ENCODE measurements around the gene CPA1. TPM values are rescaled to one million over a fixed set of nuclear protein-coding genes. Genes with fewer than 3 reads are reported as not detected.

CPA1 gene
- total and polyA plus RNA-seq, 4 donors, result 0.31 to 12.5 (median 0.73) TPM

GRCh38 chr7:130349911-130350782 lies 30.1 kb upstream of the CPA1 start:
- ATAC-seq (ENCODE audit: insufficient read depth, low FRiP score) (no peak), DNase-seq (peak; percentile 39 to 73 (median 72))
- 58 to 70% methylated on average over 16 of the region's 16 CpGs for whole genome bisulfite sequencing, 2 donors
- Histone ChIP-seq H3K4me3 (no peak overlapping the region), H3K27me3 (ENCODE audit: control insufficient read depth in 3 of 3, insufficient read depth in 3 of 3, low read length in 2 of 3) (no peaks in the 10 kb centered on the region), H3K9ac (ENCODE audit: insufficient read depth in 1 of 2, low read length in 2 of 2) (peak overlapping the region in 1 of 2 donors; percentile 63), H3K9me3 (ENCODE audit: control insufficient read depth in 4 of 4, insufficient read depth in 3 of 4, low read length in 3 of 4) (no peaks in the 10 kb centered on the region), H3K4me1 (ENCODE audit: control insufficient read depth in 5 of 5, insufficient read depth in 5 of 5, low read length in 5 of 5) (peaks cover 0 to 45% (median 16%) of the 10 kb centered on the region in 5 donors), H3K36me3 (ENCODE audit: control insufficient read depth in 4 of 4, insufficient read depth in 4 of 4, low read length in 4 of 4) (no peaks in the 10 kb centered on the region), H3K27ac (ENCODE audit: low read depth in 1 of 2, low read length in 1 of 2) (peak overlapping the region in 1 of 2 donors; percentile 46)
- TF ChIP-seq, protein P1, sequence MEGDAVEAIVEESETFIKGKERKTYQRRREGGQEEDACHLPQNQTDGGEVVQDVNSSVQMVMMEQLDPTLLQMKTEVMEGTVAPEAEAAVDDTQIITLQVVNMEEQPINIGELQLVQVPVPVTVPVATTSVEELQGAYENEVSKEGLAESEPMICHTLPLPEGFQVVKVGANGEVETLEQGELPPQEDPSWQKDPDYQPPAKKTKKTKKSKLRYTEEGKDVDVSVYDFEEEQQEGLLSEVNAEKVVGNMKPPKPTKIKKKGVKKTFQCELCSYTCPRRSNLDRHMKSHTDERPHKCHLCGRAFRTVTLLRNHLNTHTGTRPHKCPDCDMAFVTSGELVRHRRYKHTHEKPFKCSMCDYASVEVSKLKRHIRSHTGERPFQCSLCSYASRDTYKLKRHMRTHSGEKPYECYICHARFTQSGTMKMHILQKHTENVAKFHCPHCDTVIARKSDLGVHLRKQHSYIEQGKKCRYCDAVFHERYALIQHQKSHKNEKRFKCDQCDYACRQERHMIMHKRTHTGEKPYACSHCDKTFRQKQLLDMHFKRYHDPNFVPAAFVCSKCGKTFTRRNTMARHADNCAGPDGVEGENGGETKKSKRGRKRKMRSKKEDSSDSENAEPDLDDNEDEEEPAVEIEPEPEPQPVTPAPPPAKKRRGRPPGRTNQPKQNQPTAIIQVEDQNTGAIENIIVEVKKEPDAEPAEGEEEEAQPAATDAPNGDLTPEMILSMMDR (IDR thresholded peaks at IDR 0.05; ENCODE audit: control extremely low read depth, extremely low read depth), result no peak

GRCh38 chr7:130350945-130351790 lies 29.1 kb upstream of the CPA1 start:
- no peak overlapping the region for H3K4me3 ChIP-seq

DNA sequence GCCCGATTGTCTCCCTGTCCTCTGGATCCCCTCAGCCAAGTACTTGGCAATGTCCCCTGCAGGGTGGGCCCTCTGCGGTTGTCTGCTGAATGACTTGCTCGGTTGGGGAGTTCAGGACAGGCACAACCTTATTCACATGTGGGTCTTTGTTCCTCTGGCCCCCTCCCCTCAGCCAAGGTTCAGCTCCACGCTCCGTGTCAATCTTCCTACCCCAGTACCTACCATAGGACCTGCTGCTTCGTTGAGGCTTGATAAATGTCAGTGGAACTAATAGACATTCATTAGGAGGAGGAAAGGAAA lies 28.6 kb upstream of the CPA1 start:
- ATAC-seq (ENCODE audit: insufficient read depth, low FRiP score), result no peak
- Histone ChIP-seq H3K27me3 (ENCODE audit: control insufficient read depth in 3 of 3, insufficient read depth in 3 of 3, low read length in 2 of 3) (no peaks in the 10 kb centered on the region), H3K27ac (ENCODE audit: low read depth in 1 of 2, low read length in 1 of 2) (peak overlapping the region in 1 of 2 donors; percentile 44), H3K4me3 (no peak overlapping the region), H3K9ac (ENCODE audit: insufficient read depth in 1 of 2, low read length in 2 of 2) (peak overlapping the region in 1 of 2 donors; percentile 66), H3K4me1 (ENCODE audit: control insufficient read depth in 5 of 5, insufficient read depth in 5 of 5, low read length in 5 of 5) (peaks cover 0 to 56% (median 21%) of the 10 kb centered on the region in 5 donors), H3K9me3 (ENCODE audit: control insufficient read depth in 4 of 4, insufficient read depth in 3 of 4, low read length in 3 of 4) (no peaks in the 10 kb centered on the region), H3K36me3 (ENCODE audit: control insufficient read depth in 4 of 4, insufficient read depth in 4 of 4, low read length in 4 of 4) (no peaks in the 10 kb centered on the region)
- DNase-seq, result no peak
- TF ChIP-seq, protein P1 (IDR thresholded peaks at IDR 0.05; ENCODE audit: control extremely low read depth, extremely low read depth), result no peak
- WGBS, 2 donors, result 69 to 83% methylated on average over 6 of the region's 6 CpGs

More at GRCh38 chr7:130350945-130351790, 29.1 kb upstream of the CPA1 start:
- Histone ChIP-seq H3K4me1 (ENCODE audit: control insufficient read depth in 5 of 5, insufficient read depth in 5 of 5, low read length in 5 of 5) (peaks cover 0 to 50% (median 16%) of the 10 kb centered on the region in 5 donors), H3K9me3 (ENCODE audit: control insufficient read depth in 4 of 4, insufficient read depth in 3 of 4, low read length in 3 of 4) (no peaks in the 10 kb centered on the region), H3K36me3 (ENCODE audit: control insufficient read depth in 4 of 4, insufficient read depth in 4 of 4, low read length in 4 of 4) (no peaks in the 10 kb centered on the region), H3K27ac (ENCODE audit: low read depth in 1 of 2, low read length in 1 of 2) (peak overlapping the region in 1 of 2 donors; percentile 44), H3K9ac (ENCODE audit: insufficient read depth in 1 of 2, low read length in 2 of 2) (peak overlapping the region in 1 of 2 donors; percentile 63), H3K27me3 (ENCODE audit: control insufficient read depth in 3 of 3, insufficient read depth in 3 of 3, low read length in 2 of 3) (no peaks in the 10 kb centered on the region)
- ATAC-seq (ENCODE audit: insufficient read depth, low FRiP score) (peak; percentile 43), DNase-seq (peak; percentile 94 to 98 (median 97))
- TF ChIP-seq, protein P1 (IDR thresholded peaks at IDR 0.05; ENCODE audit: control extremely low read depth, extremely low read depth), result no peak
- 57 to 75% methylated on average over 20 of the region's 20 CpGs for WGBS, 2 donors
